ENCODE results near the gene COQ9.

- no peak for TF ChIP-seq POLR2AphosphoS5 (IDR thresholded peaks at IDR 0.05; ENCODE audit: low read depth, low read length)
- TF ChIP-seq POLR2A (IDR thresholded peaks at IDR 0.05; ENCODE audit: low read depth, low read length): no peak
- no peak for TF ChIP-seq TAF1 (IDR thresholded peaks at IDR 0.05; ENCODE audit: borderline replicate concordance, low read depth, low read length)
Measured at GRCh38 chr16:57489229-57489628, 42.0 kb downstream of the COQ9 start.
